Measurements from ENCODE around the gene OR5H2.
"Not testable (repeated sequence)": the region's sequence is repeated elsewhere in the genome, so short reads cannot be mapped to it uniquely, and the experiment has no call there.

Gene OR5H2

GRCh38 chr3:98282205-98282604 is at the start of gene OR5H2:
TSS of gene OR5H2 (plus strand) at chr3:98282505. CDS start at chr3:98282903, 398 bp downstream.
- in situ Hi-C loops (cut with MboI; ENCODE audit: low sequenced_read_pairs): no loop called here

GRCh38 chr3:98233468-98233867 is 48.8 kb upstream of the OR5H2 start:
- in situ Hi-C loops (cut with MboI; ENCODE audit: low sequenced_read_pairs): no loop called here

- in situ Hi-C loops (cut with MboI; ENCODE audit: low sequenced_read_pairs): no loop called here
These were observed 42.2 kb upstream of the OR5H2 start for GRCh38 chr3:98240131-98240530.

GRCh38 chr3:98242155-98242554 is 40.1 kb upstream of the OR5H2 start:
- in situ Hi-C loops (cut with MboI; ENCODE audit: low sequenced_read_pairs): no loop called here

GRCh38 chr3:98243843-98244242 is 38.5 kb upstream of the OR5H2 start:
- in situ Hi-C loops (cut with MboI; ENCODE audit: low sequenced_read_pairs): no loop called here

- in situ Hi-C loops (cut with MboI; ENCODE audit: low sequenced_read_pairs): no loop called here
These were observed 36.2 kb upstream of the OR5H2 start for GRCh38 chr3:98246142-98246541.

- in situ Hi-C loops (cut with MboI; ENCODE audit: low sequenced_read_pairs): not testable (repeated sequence)
These were observed 26.3 kb upstream of the OR5H2 start for GRCh38 chr3:98256026-98256425.

GRCh38 chr3:98259707-98260106 is 22.6 kb upstream of the OR5H2 start:
- in situ Hi-C loops (cut with MboI; ENCODE audit: low sequenced_read_pairs): no loop called here

- in situ Hi-C loops (cut with MboI; ENCODE audit: low sequenced_read_pairs): no loop called here
These were observed 20.3 kb upstream of the OR5H2 start for GRCh38 chr3:98262046-98262445.

- in situ Hi-C loops (cut with MboI; ENCODE audit: low sequenced_read_pairs): no loop called here
These were observed 18.4 kb upstream of the OR5H2 start, which contains the start of gene OR5H6 for GRCh38 chr3:98263944-98264343. TSS of gene OR5H6 (plus strand) at chr3:98264244. CDS start at chr3:98264333, 89 bp downstream.

- in situ Hi-C loops (cut with MboI; ENCODE audit: low sequenced_read_pairs): no loop called here
These were observed 12.5 kb upstream of the OR5H2 start for GRCh38 chr3:98269846-98270245.

GRCh38 chr3:98272126-98272525 is 10.2 kb upstream of the OR5H2 start:
- in situ Hi-C loops (cut with MboI; ENCODE audit: low sequenced_read_pairs): no loop called here

- in situ Hi-C loops (cut with MboI; ENCODE audit: low sequenced_read_pairs): no loop called here
These were observed 7.4 kb upstream of the OR5H2 start for GRCh38 chr3:98274914-98275313.

GRCh38 chr3:98290916-98291315 is 8.6 kb downstream of the OR5H2 start:
- in situ Hi-C loops (cut with MboI; ENCODE audit: low sequenced_read_pairs): no loop called here

- in situ Hi-C loops (cut with MboI; ENCODE audit: low sequenced_read_pairs): no loop called here
These were observed 9.1 kb downstream of the OR5H2 start for GRCh38 chr3:98291332-98291957.

GRCh38 chr3:98322101-98322500 is 39.8 kb downstream of the OR5H2 start:
- in situ Hi-C loops (cut with MboI; ENCODE audit: low sequenced_read_pairs): loop anchor here (10.0 kb wide), 1 partner anchor 277 kb away; no protein-coding TSS in a partner anchor

- in situ Hi-C loops (cut with MboI; ENCODE audit: low sequenced_read_pairs): loop anchor here (10.0 kb wide), 1 partner anchor 278 kb away; no protein-coding TSS in a partner anchor
These were observed 40.4 kb downstream of the OR5H2 start for GRCh38 chr3:98322686-98323085.

GRCh38 chr3:98323425-98323824 is 41.1 kb downstream of the OR5H2 start:
- in situ Hi-C loops (cut with MboI; ENCODE audit: low sequenced_read_pairs): loop anchor here (10.0 kb wide), 1 partner anchor 279 kb away; no protein-coding TSS in a partner anchor

GRCh38 chr3:98325055-98325454 is 42.8 kb downstream of the OR5H2 start:
- in situ Hi-C loops (cut with MboI; ENCODE audit: low sequenced_read_pairs): loop anchor here (10.0 to 25.0 kb wide), 2 partner anchors 280 to 538 kb away; no protein-coding TSS in a partner anchor

- in situ Hi-C loops (cut with MboI; ENCODE audit: low sequenced_read_pairs): loop anchor here (10.0 to 25.0 kb wide), 2 partner anchors 281 to 539 kb away; no protein-coding TSS in a partner anchor
These were observed 44.0 kb downstream of the OR5H2 start for GRCh38 chr3:98326105-98326893.

GRCh38 chr3:98326945-98327344 is 44.6 kb downstream of the OR5H2 start:
- in situ Hi-C loops (cut with MboI; ENCODE audit: low sequenced_read_pairs): loop anchor here (10.0 to 25.0 kb wide), 2 partner anchors 282 to 540 kb away; no protein-coding TSS in a partner anchor

GRCh38 chr3:98328933-98329332 is 46.6 kb downstream of the OR5H2 start:
- in situ Hi-C loops (cut with MboI; ENCODE audit: low sequenced_read_pairs): loop anchor here (10.0 to 25.0 kb wide), 2 partner anchors 284 to 542 kb away; no protein-coding TSS in a partner anchor

All from HL-60/S4 treated with retinoic acid at 250 ng/mL for 4 days and 3 days (cell line).